Ishikawa (cell line): ENCODE results near the gene DRG1.

Experiments
- CEBPB ChIP-seq: IDR thresholded peaks from 2 replicates; pipeline ENCODE4 v1.6.1; 2012
- EGR1 ChIP-seq: IDR thresholded peaks from 2 replicates; pipeline ENCODE4 v1.6.1; 2012
- EP300 ChIP-seq: IDR thresholded peaks from 2 replicates; pipeline ENCODE4 v1.6.1; 2012; ENCODE audit warnings: borderline replicate concordance
- FOXM1 ChIP-seq: IDR thresholded peaks from 2 replicates; pipeline ENCODE4 v1.6.1; 2012; ENCODE audit warnings: low read depth, borderline replicate concordance
- MAX ChIP-seq: IDR thresholded peaks from 2 replicates; pipeline ENCODE4 v1.6.1; 2012
- RAD21 ChIP-seq: IDR thresholded peaks from 2 replicates; pipeline ENCODE4 v1.6.1; 2012; ENCODE audit warnings: low read depth
- REST ChIP-seq: IDR thresholded peaks from 2 replicates; pipeline ENCODE4 v1.6.1; 2012; ENCODE audit warnings: low read depth, mild to moderate bottlenecking
- TAF1 ChIP-seq: IDR thresholded peaks from 2 replicates; pipeline ENCODE4 v1.6.1; 2012; ENCODE audit warnings: low read depth, mild to moderate bottlenecking
- ZBTB7A ChIP-seq: IDR thresholded peaks from 2 replicates; pipeline ENCODE4 v1.6.1; 2012; ENCODE audit warnings: low read depth

- TF ChIP-seq RAD21 (no peak), MAX (no peak), FOXM1 (no peak), ZBTB7A (no peak), EP300 (no peak), TAF1 (no peak), REST (no peak), EGR1 (no peak), CEBPB (no peak)
These were observed 47.9 kb downstream of the DRG1 start for GRCh38 chr22:31447337-31447736.
